PC-9 (cell line): ENCODE data around the gene KIFBP. TPM values are rescaled to one million over a fixed set of nuclear protein-coding genes. Genes with fewer than 3 reads are reported as not detected.

Experiments
- BruUV-seq: library from RNA; stranded (reverse); fragments of 400-500 nt; replicated peaks from 2 replicates; lab custom pipeline; 2021; lab: Mats Ljungman, UMichigan
- CTCF ChIA-PET: fragments of 300-600 bp; sonication (Branson Sonifier 250); formaldehyde crosslinking; loops from one replicate; lab custom pipeline; 2022; ENCODE audit warnings: antibody characterized with exemption; lab: Charles Lee
- POLR2A ChIA-PET: fragments of 300-600 bp; sonication (Branson Sonifier 250); formaldehyde crosslinking; loops from one replicate; lab custom pipeline; 2022; ENCODE audit warnings: antibody characterized with exemption; ENCODE audit not compliant: unreplicated experiment; lab: Charles Lee
- DNase-seq, 2 experiments: peaks; one replicate each; pipeline versions ENCODE4 v3.0.0 to v3.0.0-alpha.2; 2015 to 2022; ENCODE audit warnings: mixed read lengths in 1 of 2
- H2AFZ ChIP-seq: fragments of 200-600 bp; sonication (generic); 2 replicates; pipeline ENCODE4 v1.8.1; 2017; ENCODE audit warnings: antibody characterized with exemption
- H3F3A ChIP-seq: fragments of 200-600 bp; sonication (generic); 2 replicates; pipeline ENCODE4 v1.8.1; 2017; ENCODE audit warnings: antibody characterized with exemption, mild to moderate bottlenecking, low read depth; ENCODE audit not compliant: insufficient read depth
- H3K27ac ChIP-seq: fragments of 200-600 bp; sonication (generic); 2 replicates; pipeline ENCODE4 v1.6.1; 2016; ENCODE audit warnings: mixed run types
- H3K27me3 ChIP-seq: fragments of 200-600 bp; sonication (generic); 2 replicates; pipeline ENCODE4 v1.6.1; 2016; ENCODE audit warnings: low read depth, mixed run types; ENCODE audit not compliant: insufficient read depth
- H3K36me3 ChIP-seq: fragments of 200-600 bp; sonication (generic); 2 replicates; pipeline ENCODE4 v1.6.1; 2016; ENCODE audit warnings: low read depth, mixed run types
- H3K4me1 ChIP-seq: fragments of 200-600 bp; sonication (generic); replicated peaks from 2 replicates; pipeline ENCODE4 v1.6.1; 2016; ENCODE audit warnings: mixed run types; ENCODE audit not compliant: insufficient read depth
- H3K4me2 ChIP-seq: fragments of 200-600 bp; sonication (generic); 2 replicates; pipeline ENCODE4 v1.6.1; 2017; ENCODE audit warnings: mixed run types
- H3K4me3 ChIP-seq: fragments of 200-600 bp; sonication (generic); 2 replicates; pipeline ENCODE4 v1.6.1; 2016; ENCODE audit warnings: mixed run types
- H3K79me2 ChIP-seq: fragments of 200-600 bp; sonication (generic); 2 replicates; pipeline ENCODE4 v1.6.1; 2017; ENCODE audit warnings: low read depth, mixed run types
- H3K9me2 ChIP-seq: fragments of 200-600 bp; sonication (generic); 2 replicates; pipeline ENCODE4 v1.8.1; 2017; ENCODE audit warnings: mild to moderate bottlenecking; ENCODE audit not compliant: insufficient read depth
- H3K9me3 ChIP-seq: fragments of 200-600 bp; sonication (generic); 2 replicates; pipeline ENCODE4 v1.8.1; 2016; ENCODE audit warnings: low read depth; ENCODE audit not compliant: insufficient read depth
- H4K20me1 ChIP-seq: fragments of 200-600 bp; sonication (generic); 2 replicates; pipeline ENCODE4 v1.8.1; 2017; ENCODE audit not compliant: insufficient read depth
- CTCF ChIP-seq: fragments of 200-600 bp; sonication (generic); conservative IDR thresholded peaks from 2 replicates; pipeline ENCODE4 v1.6.1; 2017; ENCODE audit warnings: mixed run types, antibody characterized with exemption, mild to moderate bottlenecking, moderate library complexity
- EZH2 ChIP-seq: fragments of 200-600 bp; sonication (generic); IDR thresholded peaks from 2 replicates; pipeline ENCODE4 v1.8.0; 2017; ENCODE audit warnings: antibody characterized with exemption, low read depth
- intact Hi-C: fragments of 100-400 bp; cut with micrococcal nuclease; formaldehyde crosslinking; loops from one replicate; pipeline ENCODE4 v1.10.0; 2022; ENCODE audit not compliant: unreplicated experiment
- total RNA-seq: library from RNA; stranded (reverse); gene quantifications from 2 replicates; pipeline ENCODE4 v1.2.3, GENCODE V29; 2021

The KIFBP gene
- total RNA-seq, 1 experiment from 2014 or later, result 30.1 TPM

- H3K27ac ChIP-seq, result 0 out of 2 replicates have a peak overlapping the region, but pooled peaks have one; percentile 20
- intact Hi-C loops, result loop anchor here (5.0 kb wide), 2 partner anchors 403 to 418 kb away; no protein-coding TSS in a partner anchor
- BruUV-seq, result no TSS peak
- H2AFZ ChIP-seq, result peak overlapping the region; percentile 91
- ChIA-PET CTCF (interaction anchor here (0.7 to 0.9 kb wide), 2 partner anchors 82 to 396 kb away, joined by 3 read pairs; no protein-coding TSS in a partner anchor), POLR2A (interaction anchor here (0.6 kb wide), 1 partner anchor 581 kb away, joined by 3 read pairs; no protein-coding TSS in a partner anchor)
- no peaks in the 10 kb centered on the region for H3K27me3 ChIP-seq
- peaks cover 7% of the 10 kb centered on the region for H4K20me1 ChIP-seq
- peaks cover 19% of the 10 kb centered on the region for H3K4me1 ChIP-seq
- H3K9me3 ChIP-seq, result no peaks in the 10 kb centered on the region
- H3F3A ChIP-seq, result peaks cover 40% of the 10 kb centered on the region
- H3K9me2 ChIP-seq, result no peaks in the 10 kb centered on the region
- H3K79me2 ChIP-seq, result peaks cover 50% of the 10 kb centered on the region
- TF ChIP-seq EZH2 (no peak), CTCF (no peak)
- peak overlapping the region; percentile 84 for H3K4me3 ChIP-seq
- H3K4me2 ChIP-seq, result peak overlapping the region; percentile 76
- DNase-seq, result no peak
- H3K36me3 ChIP-seq, result 0 out of 2 replicates have a peak, but pooled peaks cover 7% of the 10 kb centered on the region
Measured at GRCh38 chr10:68989317-68989990, 851 bp downstream of the KIFBP start.

- Histone ChIP-seq H3K9me3 (no peaks in the 10 kb centered on the region), H3K4me1 (peaks cover 15% of the 10 kb centered on the region), H4K20me1 (no peaks in the 10 kb centered on the region; the same call in 1 of the 2 replicates), H3K36me3 (no peaks in the 10 kb centered on the region), H3K27ac (no peak overlapping the region), H3K79me2 (peaks cover 79% of the 10 kb centered on the region), H3F3A (peaks cover 9% of the 10 kb centered on the region), H3K9me2 (no peaks in the 10 kb centered on the region), H3K27me3 (no peaks in the 10 kb centered on the region), H3K4me3 (no peak overlapping the region), H3K4me2 (no peak overlapping the region), H2AFZ (no peak overlapping the region)
- POLR2A ChIA-PET, result no interaction called here
- BruUV-seq, result no TSS peak
- CTCF ChIA-PET, result no interaction called here
- intact Hi-C loops, result no loop called here
- TF ChIP-seq CTCF (no peak), EZH2 (no peak)
- no peak for DNase-seq
Measured at GRCh38 chr10:68992636-68993440, 4.2 kb downstream of the KIFBP start.

- no TSS peak for BruUV-seq
Measured at GRCh38 chr10:68997211-68997610, 8.6 kb downstream of the KIFBP start.

More at GRCh38 chr10:68997211-68997610, 8.6 kb downstream of the KIFBP start:
- POLR2A ChIA-PET, result no interaction called here
- Histone ChIP-seq H4K20me1 (no peaks in the 10 kb centered on the region; the same call in 1 of the 2 replicates), H3K27ac (no peak overlapping the region), H3F3A (no peaks in the 10 kb centered on the region), H3K9me2 (no peaks in the 10 kb centered on the region), H3K36me3 (0 out of 2 replicates have a peak, but pooled peaks cover 5% of the 10 kb centered on the region), H3K79me2 (peaks cover 53% of the 10 kb centered on the region), H3K9me3 (no peaks in the 10 kb centered on the region), H3K4me1 (no peaks in the 10 kb centered on the region), H3K27me3 (no peaks in the 10 kb centered on the region), H3K4me3 (no peak overlapping the region), H3K4me2 (no peak overlapping the region), H2AFZ (no peak overlapping the region)
- TF ChIP-seq EZH2, result no peak
- TF ChIP-seq CTCF, result no peak
- CTCF ChIA-PET, result no interaction called here
- intact Hi-C loops, result no loop called here
- DNase-seq, result no peak
